Measurements from ENCODE around the gene CCER1. TPM values are rescaled to one million over a fixed set of nuclear protein-coding genes. Genes with fewer than 3 reads are reported as not detected.

CCER1 gene
- polyA plus RNA-seq, 2 of the 4 experiments (the other 2 are of a cell fraction) = not detected

DNA sequence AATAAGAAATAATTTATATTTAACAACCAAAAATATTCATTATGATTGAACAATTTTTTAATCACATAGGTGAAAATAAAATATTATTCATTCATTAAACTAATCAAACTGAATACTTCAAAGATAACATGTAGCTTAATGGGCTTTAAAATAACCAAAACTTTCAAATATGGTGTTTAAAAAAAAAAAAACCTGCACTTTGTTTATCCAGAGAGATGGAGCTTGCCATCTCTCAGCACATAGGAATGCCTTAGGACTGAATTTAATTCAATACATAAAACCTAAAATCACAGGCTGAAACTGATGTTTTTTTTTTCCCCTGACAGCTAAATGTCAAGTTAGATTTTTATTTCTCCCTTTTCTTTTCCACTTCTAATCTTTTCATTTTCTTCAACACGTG is 14.4 kb upstream of the CCER1 start:
- no peak overlapping the region for H3K4me2 ChIP-seq
- WGBS (ENCODE audit: missing lambda C conversion rate) = 3% methylated on average over 1 of the region's 1 CpG
- no peak for TF ChIP-seq RCOR1 (IDR thresholded peaks at IDR 0.05; ENCODE audit: low read depth, low read length)
- TF ChIP-seq, protein P1, sequence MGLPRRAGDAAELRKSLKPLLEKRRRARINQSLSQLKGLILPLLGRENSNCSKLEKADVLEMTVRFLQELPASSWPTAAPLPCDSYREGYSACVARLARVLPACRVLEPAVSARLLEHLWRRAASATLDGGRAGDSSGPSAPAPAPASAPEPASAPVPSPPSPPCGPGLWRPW (IDR thresholded peaks at IDR 0.05) = no peak
- TF ChIP-seq, protein P2, sequence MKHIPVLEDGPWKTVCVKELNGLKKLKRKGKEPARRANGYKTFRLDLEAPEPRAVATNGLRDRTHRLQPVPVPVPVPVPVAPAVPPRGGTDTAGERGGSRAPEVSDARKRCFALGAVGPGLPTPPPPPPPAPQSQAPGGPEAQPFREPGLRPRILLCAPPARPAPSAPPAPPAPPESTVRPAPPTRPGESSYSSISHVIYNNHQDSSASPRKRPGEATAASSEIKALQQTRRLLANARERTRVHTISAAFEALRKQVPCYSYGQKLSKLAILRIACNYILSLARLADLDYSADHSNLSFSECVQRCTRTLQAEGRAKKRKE (CRISPR knock-in tag; IDR thresholded peaks at IDR 0.05; ENCODE audit: low read depth) = no peak
- no peak for TF ChIP-seq ZSCAN20 (CRISPR knock-in tag; IDR thresholded peaks at IDR 0.05)
- no peak for TF ChIP-seq EP300 (IDR thresholded peaks at IDR 0.05)
- TF ChIP-seq EHMT2 (IDR thresholded peaks at IDR 0.05; ENCODE audit: low read depth) = no peak
- no peak for TF ChIP-seq RFX5 (IDR thresholded peaks at IDR 0.05)
- CTCF ChIA-PET = interaction anchor here (1.4 to 2.1 kb wide), 3 partner anchors 9 to 386 kb away, joined by 5 to 13 read pairs (median 8); no protein-coding TSS in a partner anchor
- POLR2A ChIA-PET = no interaction called here
- no peak overlapping the region for H3K4me3 ChIP-seq
- H3K27ac ChIP-seq = no peak overlapping the region
- DNase-seq (ENCODE audit: low read depth in 1 of 2, low spot score in 1 of 2) = no peak
- no peak for ATAC-seq
- H3K4me1 ChIP-seq = peaks cover 13% of the 10 kb centered on the region
- no peak for FAIRE-seq
- no peaks in the 10 kb centered on the region for H3K9me3 ChIP-seq

DNA sequence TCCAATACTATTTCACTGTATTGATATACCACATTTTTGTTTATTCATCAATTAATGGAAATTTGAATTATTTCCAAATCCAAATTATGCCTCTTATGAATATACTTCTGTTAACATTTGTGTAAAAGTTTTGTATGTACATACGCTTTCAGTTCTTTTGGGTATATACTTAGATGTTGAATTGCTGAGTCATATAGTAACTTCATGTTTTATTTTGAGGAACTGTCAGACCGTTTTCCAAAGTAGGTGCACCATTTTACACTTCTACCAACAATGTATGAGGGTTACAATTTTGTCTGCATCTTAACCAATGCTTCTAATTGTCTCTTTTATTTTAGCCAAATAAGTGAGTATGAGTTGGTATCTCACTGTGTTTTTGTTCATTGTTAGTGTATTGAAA is 10.2 kb upstream of the CCER1 start:
- ChIA-PET CTCF (no interaction called here), POLR2A (no interaction called here)
- TF ChIP-seq RNF2 (IDR thresholded peaks at IDR 0.05; ENCODE audit: borderline replicate concordance, low read depth) (no peak), MAFK (IDR thresholded peaks at IDR 0.05; ENCODE audit: partially characterized antibody) (peak; percentile 73), NFE2L2 (conservative IDR thresholded peaks at IDR 0.05; ENCODE audit: low read length) (0 out of 2 replicates have a peak, but pooled peaks have one; percentile 29)
- FAIRE-seq (peak; percentile 28), ATAC-seq (no peak), DNase-seq (ENCODE audit: low read depth in 1 of 2, low spot score in 1 of 2) (no peak)
- no peak overlapping the region for H3K4me3 ChIP-seq
- WGBS (ENCODE audit: missing lambda C conversion rate) = 62% methylated on average over 2 of the region's 2 CpGs
- H3K27ac ChIP-seq = no peak overlapping the region
- no peak overlapping the region for H3K4me2 ChIP-seq
- peaks cover 2% of the 10 kb centered on the region; the same call in 2 of the 3 replicates for H3K4me1 ChIP-seq
- no peaks in the 10 kb centered on the region for H3K9me3 ChIP-seq

DNA sequence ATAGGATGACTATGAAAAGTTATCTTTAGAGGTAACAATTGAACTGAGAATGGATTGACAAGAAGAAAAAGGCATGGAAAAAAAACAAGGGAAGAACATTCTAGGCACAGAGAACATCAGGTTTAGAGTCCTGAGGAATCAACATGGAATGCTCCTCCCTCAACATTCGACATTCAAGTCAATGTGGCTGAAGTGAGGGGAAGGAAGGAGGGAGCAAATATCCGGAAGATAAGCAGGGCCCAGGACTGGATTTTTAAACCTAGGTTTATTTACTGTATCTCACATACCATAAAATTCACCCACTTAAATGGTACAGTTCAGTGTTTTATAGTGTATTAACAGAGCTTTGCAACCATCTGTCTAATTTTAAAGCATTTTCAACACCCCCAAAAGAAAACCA is 9.6 kb upstream of the CCER1 start:
- Histone ChIP-seq H3K4me1 (no peaks in the 10 kb centered on the region), H3K4me2 (no peak overlapping the region), H3K27ac (no peak overlapping the region), H3K9me3 (no peaks in the 10 kb centered on the region), H3K4me3 (no peak overlapping the region)
- ATAC-seq = no peak
- 45% methylated on average over 2 of the region's 2 CpGs for WGBS (ENCODE audit: missing lambda C conversion rate)
- no peak for FAIRE-seq
- DNase-seq (ENCODE audit: low read depth in 1 of 2, low spot score in 1 of 2) = no peak
- TF ChIP-seq, protein P3, sequence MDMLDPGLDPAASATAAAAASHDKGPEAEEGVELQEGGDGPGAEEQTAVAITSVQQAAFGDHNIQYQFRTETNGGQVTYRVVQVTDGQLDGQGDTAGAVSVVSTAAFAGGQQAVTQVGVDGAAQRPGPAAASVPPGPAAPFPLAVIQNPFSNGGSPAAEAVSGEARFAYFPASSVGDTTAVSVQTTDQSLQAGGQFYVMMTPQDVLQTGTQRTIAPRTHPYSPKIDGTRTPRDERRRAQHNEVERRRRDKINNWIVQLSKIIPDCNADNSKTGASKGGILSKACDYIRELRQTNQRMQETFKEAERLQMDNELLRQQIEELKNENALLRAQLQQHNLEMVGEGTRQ (IDR thresholded peaks at IDR 0.05) = no peak
- no peak for TF ChIP-seq ZSCAN20 (CRISPR knock-in tag; IDR thresholded peaks at IDR 0.05)
- CTCF ChIA-PET = interaction anchor here (0.6 to 0.7 kb wide), 2 partner anchors 13 to 1100 kb away, joined by 3 to 4 read pairs; no protein-coding TSS in a partner anchor
- POLR2A ChIA-PET = no interaction called here

DNA sequence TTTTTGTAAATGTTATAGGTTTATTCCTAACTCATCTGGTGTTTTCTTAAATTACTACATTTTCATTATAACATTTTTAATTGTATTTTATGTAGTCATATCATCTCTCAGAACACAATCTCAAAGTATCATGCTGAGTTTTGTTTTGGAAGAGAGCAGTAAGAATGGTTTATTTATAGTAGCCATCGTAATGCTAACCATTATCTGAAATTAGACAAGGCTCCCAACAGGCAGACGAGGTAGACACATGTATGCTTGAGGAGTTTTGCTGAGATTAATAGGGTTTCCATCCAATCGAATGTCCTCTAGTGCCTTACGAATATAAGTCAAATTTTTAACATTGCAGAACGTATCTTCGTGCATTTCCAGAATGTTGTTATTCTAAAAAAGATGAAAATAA is 9.0 kb upstream of the CCER1 start:
- no peak for FAIRE-seq
- POLR2A ChIA-PET = no interaction called here
- H3K4me1 ChIP-seq = peaks cover 3% of the 10 kb centered on the region; the same call in 1 of the 3 replicates
- no peak overlapping the region for H3K27ac ChIP-seq
- DNase-seq (ENCODE audit: low read depth in 1 of 2, low spot score in 1 of 2) = no peak
- no peak overlapping the region for H3K4me3 ChIP-seq
- no peak for ATAC-seq
- CTCF ChIA-PET = interaction anchor here (0.7 kb wide), 1 partner anchor 1100 kb away, joined by 3 read pairs; no protein-coding TSS in a partner anchor
- no peak overlapping the region for H3K4me2 ChIP-seq
- WGBS (ENCODE audit: missing lambda C conversion rate) = 71% methylated on average over 6 of the region's 6 CpGs
- TF ChIP-seq RNF2 (IDR thresholded peaks at IDR 0.05; ENCODE audit: borderline replicate concordance, low read depth) (no peak), HOXB5 (CRISPR knock-in tag; IDR thresholded peaks at IDR 0.05) (no peak), JUN (IDR thresholded peaks at IDR 0.05) (no peak), POLR2A (IDR thresholded peaks at IDR 0.05; ENCODE audit: low read length) (no peak), HOXB13 (CRISPR knock-in tag; IDR thresholded peaks at IDR 0.05; ENCODE audit: low read depth) (no peak), MYC (IDR thresholded peaks at IDR 0.05; ENCODE audit: borderline replicate concordance, low read length) (no peak)
- TF ChIP-seq, protein P4, sequence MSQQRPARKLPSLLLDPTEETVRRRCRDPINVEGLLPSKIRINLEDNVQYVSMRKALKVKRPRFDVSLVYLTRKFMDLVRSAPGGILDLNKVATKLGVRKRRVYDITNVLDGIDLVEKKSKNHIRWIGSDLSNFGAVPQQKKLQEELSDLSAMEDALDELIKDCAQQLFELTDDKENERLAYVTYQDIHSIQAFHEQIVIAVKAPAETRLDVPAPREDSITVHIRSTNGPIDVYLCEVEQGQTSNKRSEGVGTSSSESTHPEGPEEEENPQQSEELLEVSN (IDR thresholded peaks at IDR 0.05; ENCODE audit: borderline replicate concordance, low read depth) = no peak
- no peaks in the 10 kb centered on the region for H3K9me3 ChIP-seq
